HG03196 (cell line): ENCODE measurements around the gene DCLK3.

Experiments
- ATAC-seq: cut with Tn5 transposase; IDR thresholded peaks from one replicate; pipeline ENCODE4 v1.9.1; 2021; ENCODE audit not compliant: unreplicated experiment

The DCLK3 gene

DNA sequence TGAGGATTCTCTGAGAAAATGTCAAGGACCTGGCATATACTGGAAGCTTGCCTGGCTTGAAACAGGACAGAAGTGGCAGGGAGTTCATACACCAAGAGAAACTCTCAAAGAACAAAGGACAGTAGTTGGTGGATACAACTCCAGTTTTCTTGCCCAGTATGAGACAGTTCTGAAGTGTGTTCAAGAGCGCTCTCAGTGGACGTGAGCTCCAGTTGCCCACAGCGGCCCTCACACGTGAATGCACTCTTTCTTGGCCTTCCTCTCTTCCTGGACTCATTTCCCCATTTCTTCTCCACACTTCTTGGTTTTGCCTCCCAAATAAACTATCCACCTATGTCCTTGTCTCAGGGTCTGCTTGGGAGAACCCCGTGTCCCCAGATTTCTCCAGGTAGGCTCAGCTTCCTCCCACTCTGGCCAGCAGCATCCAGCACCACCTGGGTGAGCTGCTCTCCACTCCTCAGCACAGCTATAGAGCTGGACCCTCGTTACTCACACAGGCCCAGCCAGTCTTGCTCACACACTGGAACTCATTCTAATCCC lies 54.5 kb downstream of the DCLK3 start:
- ATAC-seq: no peak

DNA sequence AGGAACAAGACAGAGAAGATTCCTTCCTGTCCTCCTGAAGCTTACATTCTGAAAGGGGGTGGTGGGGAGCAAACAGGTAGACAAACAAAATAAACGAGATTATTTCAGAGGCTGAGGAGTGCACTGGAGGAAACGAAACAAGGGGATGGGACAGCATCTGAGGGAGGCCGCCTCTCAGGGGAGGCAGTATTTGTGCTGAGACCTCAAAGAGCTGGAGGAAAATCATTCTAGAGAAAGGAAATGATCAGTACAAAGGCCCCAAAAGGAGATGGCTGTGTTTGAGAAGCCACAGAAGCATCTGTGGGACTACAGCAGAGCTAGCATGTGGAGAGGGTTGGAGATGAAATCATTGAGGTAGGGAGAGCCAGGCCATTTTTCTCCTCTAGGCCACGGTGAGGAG lies 55.1 kb downstream of the DCLK3 start:
- no peak for ATAC-seq

DNA sequence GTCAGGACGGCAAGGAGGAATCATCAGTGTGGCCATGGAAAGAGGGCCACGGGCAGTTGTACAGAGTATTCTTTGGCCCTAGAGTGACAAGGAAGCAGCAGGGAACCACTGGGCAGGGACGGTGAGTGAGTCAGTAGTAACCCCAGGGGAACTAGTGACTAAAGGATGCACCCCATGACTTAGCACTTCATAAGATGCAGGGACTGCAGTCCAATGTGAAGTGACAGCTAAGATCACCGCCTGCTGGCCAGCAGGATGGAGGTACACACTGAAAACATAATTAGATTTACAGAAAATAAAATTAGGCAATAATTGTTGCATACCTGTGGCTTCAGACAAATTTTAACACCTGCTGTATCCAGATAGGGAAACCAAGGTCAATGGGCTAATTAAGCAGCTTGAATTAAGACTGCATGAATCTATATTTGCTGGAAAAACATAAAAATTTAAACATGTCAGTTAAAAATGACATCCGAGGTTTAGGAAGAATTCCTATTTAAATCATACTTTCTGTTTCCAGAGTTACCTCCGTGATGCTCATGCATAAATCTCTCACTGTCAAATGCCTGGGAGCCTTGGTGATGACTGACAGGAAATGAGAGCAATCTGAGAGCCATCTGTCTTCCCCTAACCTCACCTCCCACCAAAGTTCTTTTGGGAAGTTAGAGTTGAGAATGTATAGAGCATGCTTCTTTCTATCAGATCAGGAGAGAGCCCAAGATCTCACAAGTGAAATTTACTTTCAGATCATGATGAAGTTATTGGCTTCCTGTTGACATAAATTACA lies 56.5 kb downstream of the DCLK3 start:
- peak; percentile 78 for ATAC-seq

DNA sequence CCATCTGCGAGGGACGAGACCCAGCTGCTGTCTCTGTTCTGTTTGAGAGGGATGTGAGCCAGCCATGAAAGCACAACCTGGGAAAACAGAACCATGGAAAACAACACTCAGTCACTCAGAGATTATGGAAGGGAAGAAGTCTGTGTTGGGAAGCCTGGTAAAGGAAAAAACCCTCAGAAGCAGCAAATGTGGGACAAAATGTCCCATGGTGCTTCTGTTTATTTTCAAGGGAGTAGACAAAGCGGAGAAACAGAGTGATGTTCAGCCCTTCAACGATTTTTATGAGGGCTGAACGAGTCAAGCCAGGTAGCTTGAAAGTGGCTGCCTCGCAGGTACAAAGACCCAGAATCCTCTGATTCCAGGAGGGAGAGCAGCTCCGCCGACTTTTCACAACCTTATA lies 59.3 kb downstream of the DCLK3 start:
- ATAC-seq: no peak

DNA sequence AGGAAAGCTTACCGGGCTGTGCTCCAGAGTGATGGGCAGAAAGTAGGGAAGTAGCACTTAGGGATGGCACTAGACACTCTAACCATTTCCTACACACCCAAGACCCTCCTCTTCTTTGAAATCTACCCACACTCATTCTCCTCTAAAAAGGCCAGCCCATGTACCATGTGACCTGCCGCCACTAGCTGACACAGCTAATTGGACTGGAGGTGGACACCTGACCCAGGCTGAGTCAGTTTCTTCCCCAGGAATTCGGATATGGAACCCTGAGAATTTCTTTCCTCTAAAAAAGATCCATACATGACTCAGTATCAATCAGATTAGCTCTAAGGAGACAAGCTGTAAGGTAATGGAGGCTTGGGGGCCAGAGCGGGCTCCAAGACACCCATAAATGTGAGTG lies 60.1 kb downstream of the DCLK3 start:
- no peak for ATAC-seq

DNA sequence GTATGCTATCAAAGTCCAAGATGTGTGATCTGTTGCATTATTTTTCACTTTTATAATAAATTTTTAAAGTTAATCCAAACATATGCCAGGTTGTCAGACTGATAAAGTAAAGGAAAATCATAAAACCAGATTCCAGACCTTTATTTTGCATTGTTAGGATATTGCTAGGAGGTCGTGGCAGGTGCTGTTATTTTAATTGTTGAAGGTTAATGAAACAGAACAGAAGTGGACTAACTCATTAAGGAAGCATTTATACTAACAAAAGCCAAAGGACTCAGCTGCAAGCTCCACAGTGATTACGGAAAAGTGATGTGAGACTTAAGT lies 63.1 kb downstream of the DCLK3 start:
- no peak for ATAC-seq

DNA sequence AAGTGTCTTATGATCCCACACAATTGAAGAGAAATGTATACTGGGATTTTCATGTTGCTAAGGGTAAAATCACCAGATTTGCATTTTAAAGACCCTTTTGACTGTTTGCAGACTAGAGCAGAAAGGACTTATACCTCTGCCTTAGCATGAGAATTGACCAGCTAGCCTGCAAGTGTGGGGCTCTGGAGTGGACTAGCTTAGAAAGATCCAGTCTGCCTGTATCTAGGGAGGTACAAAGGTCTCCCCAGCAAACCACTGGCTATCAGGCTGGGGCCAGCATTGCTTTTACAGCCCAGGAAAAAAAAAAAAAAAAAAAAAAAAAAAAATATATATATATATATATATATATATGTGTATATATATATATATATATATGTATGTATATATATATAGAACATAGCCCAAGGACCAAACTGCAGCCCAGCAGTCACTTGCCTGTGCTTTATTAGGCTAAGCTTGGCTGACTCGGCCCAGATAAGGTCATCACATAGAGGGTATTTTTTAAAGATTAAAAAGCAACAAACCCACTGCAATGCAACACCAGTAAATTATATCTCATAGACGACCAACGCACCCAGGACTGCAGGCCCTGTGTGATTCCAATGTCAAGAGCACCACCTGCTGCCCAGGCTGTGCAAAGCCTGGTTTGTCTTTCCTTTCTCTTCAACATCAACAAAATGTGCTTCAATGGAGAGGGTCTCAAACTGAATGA lies 63.7 kb downstream of the DCLK3 start:
- peak; percentile 79 for ATAC-seq

DNA sequence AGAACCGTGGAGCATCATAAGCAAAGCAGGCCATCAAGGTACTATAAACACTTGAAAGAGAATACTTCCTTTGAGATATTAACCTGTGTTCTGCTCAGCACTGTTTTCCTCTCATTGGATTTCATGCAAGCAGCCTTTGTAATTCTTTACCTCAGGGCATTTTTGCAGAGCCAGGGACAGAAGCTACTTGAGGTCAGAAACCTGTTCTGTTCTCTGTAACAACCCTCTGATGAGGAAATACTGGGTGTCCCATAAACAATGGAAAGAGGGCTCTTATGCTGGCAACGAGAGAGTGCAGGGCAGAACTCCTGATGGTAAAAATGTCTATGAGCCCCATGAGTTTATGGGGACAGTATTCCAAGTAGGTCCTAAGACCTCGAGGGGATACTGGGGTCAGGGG lies 66.0 kb downstream of the DCLK3 start:
- no peak for ATAC-seq

DNA sequence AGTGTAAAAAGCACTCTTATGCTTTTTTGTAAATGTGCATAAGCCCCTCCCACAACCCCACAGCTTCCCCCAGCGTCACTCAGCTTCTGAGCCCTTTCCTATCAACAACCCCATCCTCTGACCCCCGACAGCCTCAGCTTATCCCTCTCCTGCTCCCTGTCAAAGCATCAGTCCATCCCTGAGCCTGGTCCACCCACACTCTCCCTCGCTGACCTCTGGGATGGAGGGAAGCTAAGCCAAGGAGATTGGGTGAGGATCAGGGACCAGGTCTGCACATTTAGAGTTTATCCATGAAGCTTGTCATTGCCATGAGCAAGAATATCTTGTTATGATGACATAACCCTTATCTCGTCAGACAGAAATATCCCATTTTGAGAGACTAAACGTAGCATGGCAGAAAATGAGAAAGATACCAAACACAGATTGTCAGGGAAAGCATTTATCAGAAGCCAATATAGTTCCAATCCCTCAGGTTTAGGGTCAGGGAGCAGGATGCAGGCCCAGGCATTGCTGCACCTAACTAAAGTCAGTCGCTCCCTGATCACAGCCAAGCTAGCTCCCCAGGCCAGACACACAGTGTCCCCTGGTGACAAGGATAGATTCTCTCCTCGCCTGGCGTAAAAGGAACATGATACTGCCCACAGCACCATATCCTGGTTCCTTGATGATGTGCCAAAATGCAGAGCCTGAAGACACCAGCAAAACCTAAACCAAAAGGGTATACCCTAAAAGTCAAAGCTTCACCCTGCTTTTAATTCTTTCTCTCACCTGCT lies 66.9 kb downstream of the DCLK3 start:
- no peak for ATAC-seq

DNA sequence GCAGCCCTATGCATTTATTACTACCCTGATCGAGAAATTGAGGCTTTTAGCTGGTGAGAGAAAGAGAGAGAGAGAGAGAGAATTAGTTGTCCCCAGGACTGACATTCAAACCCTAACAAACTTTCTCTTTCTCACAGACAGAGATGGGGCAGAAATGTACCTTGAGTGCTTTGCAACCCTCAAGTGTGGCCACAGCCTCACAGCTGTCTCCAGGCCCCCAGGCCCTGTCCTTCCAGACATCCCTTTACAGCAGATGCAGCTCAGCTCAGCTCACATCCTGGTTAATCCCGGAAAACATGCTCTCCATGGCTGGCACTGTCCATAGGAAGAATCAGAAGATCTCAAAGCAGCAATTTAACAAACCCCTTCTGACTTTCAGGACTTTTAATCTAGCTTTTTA lies 67.6 kb downstream of the DCLK3 start:
- no peak for ATAC-seq

DNA sequence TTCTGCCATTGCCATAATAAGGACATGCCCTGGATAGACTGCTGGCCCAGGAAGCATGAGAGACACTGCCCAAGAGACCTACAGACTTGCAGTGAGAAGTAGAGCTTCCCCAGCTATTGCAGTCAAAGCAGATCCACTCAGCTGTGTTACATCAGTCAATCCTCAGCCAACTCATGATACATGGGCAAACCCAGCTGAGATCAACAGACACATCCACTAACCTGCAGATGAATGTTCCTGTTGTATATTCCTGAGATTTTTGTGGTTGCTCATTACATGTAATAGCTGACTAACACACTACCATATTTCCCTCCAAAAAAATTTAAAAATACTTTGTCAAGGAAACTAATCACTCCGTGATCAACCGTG lies 68.6 kb downstream of the DCLK3 start:
- no peak for ATAC-seq

DNA sequence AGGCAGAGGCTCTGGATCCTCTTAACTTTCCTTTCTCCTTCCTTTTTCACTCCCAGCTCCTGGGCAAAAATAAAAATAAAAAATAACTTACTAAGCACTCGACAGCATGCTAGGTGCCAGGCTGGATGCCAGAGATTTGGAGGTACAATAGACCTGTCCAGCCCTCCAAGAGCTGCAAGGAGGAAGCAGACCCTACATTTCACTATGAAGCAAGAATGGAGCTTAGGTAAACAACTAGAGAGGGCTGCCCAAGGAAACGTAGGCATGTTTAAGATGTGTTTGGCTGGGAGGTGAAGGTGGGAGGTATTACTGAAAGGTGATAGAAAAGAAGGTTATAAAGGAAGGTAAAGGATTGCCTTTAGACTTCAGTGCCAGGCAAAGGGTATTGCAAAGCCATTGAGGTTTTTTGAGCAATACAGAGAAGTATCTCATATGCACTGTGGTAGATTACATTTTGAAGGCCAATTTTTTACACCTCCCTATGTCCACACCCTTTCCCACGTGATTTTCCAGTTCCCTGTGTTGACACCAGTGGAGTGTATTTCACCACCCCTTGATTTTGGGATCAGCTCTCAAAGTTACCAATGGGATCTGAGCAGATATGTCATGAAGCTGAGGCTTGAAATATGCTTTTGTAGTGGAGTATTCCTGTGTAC lies 69.1 kb downstream of the DCLK3 start:
- no peak for ATAC-seq

DNA sequence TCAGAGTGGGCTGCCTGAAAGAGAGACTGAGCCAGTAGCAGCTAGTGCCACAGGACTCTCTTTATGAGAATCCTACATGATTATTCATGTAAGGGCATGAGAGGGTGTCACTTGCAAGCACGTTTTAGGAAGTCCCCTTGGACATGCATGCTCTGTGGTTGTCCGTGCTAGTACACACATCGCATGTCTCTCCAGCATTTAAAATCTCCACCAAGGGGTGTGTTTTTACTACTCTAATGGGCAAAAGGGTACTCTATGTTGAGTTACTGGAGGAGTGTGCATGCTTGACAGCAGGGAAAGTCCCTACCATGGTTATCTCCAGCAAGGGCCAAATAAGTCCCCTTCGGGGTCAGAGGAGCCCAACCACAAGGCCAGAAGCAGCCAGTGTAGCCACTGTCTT lies 70.7 kb downstream of the DCLK3 start:
- ATAC-seq: no peak

DNA sequence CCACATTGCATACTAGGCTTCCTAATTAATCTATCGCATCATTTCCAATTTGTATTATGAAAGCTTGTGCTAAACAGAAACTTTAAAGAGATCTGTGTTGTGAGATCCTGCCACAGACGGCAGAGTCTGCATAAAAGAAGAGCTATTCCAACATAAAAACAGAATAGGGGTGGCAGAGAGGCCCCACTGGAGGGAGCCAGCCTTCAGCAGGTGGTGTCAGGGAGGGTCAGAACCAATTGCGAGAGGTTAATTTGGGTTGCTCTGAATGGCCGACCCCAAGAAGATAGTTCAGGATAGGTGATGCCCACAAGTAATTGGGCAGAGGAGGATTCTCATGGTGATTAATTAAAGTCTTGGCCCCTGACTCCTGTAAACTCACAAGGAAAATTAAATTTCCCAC lies 74.8 kb downstream of the DCLK3 start:
- ATAC-seq: no peak

DNA sequence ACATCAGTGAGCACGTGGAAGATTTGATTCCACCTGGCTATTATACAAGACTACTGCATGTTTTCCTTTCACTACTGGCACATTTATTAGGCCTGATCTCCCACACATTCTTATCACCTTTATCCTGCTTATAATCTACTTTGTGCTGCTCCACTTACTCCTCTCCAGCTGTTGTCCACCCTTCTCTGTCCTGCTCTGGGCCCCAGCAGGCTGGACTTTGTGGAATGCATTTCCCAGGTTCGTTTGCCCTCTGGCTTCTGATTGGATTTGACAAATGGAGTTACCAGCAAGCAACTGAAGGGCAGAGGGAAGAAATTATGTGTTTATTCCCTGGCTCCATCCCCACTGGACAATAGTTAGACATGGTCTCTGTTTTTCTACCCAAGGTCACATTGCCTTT lies 75.5 kb downstream of the DCLK3 start:
- no peak for ATAC-seq

DNA sequence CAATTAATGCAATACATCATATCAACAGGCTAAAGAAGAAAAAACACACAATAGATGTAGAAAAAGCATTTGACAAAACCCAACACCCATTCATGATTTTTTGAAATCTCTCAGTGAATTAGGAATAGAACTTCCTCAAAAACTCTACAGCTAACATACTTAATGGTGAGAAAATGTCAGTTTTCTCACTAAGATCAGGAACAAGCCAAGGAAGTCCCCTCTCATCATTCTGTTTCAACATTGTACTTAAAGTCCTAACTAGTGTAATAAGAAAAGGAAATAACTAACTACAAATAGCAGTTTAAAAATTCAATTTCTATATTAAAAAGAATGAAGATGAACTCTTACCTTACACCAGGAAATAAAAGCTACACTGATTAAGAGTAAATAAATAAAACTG lies 77.8 kb downstream of the DCLK3 start:
- no peak for ATAC-seq

DNA sequence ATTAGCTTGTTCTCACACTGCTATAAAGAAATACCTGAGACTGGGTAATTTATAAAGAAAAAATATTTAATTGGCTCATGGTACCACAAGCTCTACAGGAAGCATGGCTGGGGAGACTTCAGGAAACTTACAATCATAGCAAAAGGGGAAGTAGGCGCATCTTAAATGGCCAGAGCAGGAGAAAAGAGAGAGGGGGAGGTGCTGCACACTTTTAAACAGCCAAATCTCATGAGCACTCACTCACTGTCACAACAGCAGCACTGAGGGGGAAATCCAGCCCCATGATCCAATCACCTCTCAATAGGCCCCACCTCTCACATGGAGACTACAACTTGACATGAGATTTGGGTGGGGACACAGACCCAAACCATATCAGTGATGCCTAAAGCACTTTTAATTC lies 82.5 kb downstream of the DCLK3 start:
- ATAC-seq: no peak

DNA sequence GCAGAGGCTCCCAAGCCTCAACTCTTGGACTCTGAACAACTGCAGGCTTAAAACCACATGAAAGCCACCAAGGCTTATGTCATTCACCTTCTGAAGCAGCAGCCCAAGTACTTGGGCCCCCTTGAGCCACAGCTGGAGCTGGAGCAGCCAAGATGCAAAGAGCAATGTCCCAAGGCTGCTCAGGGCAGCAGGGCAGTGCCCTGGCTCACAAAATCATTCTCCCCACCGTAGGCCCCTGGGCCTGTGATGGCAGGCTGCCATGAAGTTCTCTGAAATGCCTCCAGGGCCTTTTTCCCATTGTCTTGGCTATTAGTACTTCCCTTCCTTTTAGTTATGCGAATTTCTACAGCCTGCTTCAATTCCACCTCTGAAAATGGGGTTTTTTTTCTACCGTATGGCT lies 83.4 kb downstream of the DCLK3 start:
- ATAC-seq: no peak

DNA sequence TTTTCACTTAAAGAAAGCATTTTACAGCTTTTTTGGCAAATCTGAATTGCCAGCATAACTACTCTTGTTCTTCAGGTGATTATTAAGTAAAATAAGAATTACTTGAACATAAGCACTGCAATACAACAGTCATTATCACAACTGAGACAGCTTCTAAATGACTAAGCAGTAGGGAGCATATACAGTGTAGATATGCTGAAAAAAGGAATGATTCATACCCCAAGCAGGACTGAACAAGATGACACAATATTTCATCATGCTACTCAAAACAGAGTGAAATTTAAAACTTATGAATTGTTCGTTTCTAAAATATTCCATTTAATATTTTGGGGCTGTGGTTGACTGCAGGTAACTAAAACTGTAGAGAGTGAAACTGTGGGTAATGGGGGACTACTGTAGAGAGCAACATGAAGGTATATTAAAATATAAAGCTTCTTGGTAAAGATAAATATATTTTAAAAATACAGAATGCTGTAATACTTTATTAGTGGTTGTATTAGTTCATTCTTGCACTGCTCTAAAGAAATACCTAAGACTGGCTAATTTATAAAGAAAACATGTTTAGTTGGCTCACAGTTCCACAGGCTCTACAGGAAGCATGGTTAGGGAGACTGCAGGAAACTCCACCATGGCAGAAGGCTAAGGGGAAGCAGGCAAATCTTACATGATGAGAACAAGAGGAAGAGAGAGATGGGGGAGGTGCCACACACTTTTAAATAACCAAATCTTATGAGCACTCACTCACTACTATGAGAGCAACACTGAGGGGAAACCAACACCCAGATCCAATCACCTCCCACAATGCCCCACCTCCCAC lies 84.8 kb downstream of the DCLK3 start:
- peak; percentile 55 for ATAC-seq

DNA sequence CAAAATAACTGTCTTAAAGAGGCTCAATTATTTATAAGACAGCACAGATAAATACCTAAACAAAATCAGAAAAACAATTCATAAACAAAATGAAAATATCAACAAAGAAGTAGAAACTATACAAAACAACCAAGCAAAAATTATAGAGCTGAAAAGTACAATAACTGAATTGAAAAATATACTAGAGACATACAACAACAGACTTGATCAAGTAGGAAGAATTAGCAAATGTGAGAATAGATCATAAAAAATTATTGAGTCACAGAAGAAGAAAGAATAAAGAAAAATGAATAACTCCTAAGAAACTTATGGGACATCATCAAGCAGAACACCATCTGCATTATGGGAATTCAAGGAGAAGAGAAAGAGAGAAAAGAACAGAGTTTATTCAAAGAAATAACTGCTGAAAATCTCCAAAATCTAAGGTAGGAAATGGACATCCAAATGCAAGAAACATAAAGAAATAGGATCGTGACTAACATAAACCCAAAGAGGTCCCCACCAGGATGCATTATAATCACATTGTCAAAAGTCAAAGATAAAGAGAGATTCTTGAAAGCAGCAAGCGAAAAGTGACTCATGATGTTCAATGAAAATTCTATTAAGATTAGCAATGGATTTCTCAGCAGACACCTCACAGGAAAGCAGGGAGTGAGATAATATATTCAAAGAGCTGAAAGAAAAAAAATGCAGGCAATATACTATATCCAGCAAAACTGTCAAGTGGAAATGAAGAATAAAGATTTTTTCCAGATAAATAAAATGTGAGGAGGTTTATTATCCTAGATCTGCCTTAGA lies 85.9 kb downstream of the DCLK3 start:
- no peak for ATAC-seq
